ENCODE results near the gene PAX4.

PAX4 gene, protein sequence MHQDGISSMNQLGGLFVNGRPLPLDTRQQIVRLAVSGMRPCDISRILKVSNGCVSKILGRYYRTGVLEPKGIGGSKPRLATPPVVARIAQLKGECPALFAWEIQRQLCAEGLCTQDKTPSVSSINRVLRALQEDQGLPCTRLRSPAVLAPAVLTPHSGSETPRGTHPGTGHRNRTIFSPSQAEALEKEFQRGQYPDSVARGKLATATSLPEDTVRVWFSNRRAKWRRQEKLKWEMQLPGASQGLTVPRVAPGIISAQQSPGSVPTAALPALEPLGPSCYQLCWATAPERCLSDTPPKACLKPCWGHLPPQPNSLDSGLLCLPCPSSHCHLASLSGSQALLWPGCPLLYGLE

DNA sequence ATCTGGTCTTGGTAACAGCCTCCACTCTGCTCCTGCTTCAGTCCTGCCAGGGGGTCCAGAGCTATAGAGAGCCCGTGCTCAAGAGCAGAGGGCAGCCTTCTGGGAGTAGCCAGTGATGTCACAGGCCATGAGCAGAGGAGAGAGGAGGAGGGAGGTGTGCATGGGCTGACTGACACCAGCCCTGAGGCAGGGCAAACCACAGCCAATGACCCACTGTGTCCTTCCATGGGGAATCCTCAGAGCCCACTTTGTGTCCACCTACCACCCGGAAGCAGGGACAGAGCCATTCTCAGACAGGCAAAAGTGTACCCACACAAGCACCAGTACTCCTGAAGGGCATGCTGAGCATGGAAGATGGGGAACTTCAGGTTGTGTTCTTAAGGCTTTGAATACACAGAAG is at the start of gene PAX4:
Gene PAX4, minus strand, starts transcription at position 101 of the 400 bp plus-strand sequence. CDS start 2,214 bp downstream, outside the sequence.
- no peak for DNase-seq (ENCODE audit: low read depth in 2 of 2)

DNA sequence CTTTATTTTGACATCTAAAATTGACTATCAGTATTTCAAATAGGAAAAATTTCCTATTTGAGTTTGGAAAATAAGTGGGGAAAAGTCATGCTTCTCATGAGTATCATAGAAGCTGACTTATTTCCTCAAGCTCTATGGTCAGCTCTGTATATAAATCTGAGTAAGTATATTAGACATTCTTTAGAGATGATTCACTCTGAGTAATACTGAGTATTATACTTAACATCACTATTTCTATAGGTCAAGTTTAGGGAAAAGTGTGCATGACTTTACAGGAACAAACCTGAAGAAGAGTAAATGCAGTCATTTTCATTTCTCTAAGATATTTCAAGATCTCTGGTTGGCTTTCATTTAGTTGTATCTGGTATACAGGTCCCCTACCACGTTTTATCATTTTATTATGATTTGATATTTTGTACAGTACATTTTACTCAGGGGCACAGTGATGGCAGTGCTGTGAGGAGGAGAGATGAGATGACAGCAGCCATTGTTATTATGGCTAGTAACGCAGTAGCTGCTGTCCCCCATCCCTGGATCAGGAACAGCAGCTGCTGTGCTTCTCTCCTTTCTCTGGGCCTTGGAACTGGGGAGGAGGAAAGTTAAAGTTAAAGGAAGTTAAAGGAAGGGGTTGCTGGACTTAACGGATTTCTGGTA is 49.2 kb upstream of the PAX4 start:
- no peak for DNase-seq (ENCODE audit: low read depth in 2 of 2)

DNA sequence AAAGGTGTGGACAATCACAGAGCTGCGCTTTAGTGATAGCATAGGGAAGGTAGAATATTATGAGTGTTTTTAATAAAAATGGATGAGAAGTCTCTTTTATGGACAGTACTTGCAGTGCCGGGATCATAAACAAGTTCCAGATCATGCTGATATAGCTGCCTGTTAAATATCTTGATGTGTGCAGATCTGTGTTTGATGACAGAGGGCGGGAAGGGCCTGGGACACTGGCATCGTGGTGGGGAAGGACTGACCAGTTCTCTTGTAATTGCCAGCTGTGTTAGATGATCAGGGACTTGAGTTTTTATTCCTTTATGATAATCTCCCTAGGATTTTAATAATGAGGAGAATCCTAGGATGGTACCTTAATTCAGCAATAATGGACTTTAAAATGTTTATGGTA is 48.7 kb upstream of the PAX4 start:
- no peak for DNase-seq (ENCODE audit: low read depth in 2 of 2)

DNA sequence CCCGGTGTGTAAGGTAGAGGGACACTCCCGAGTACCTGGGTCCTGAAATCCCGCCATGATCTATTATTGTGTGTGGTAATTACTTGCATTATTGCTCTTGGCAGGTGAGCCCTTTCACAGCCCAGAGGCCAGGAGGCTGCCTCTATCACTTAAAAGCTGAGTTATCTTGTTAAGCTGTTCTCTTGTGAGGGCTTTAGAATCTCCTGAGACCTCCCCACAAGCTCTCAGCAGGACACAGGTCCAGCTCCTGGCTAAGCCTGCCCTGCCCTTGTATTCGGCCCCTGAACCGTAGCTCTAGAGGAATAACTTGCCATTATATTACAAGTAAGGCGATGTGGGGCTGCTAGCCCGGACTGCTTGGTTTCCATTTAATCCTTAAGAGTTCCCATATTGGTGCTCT is 48.0 kb upstream of the PAX4 start:
- no peak for DNase-seq (ENCODE audit: low read depth in 2 of 2)

DNA sequence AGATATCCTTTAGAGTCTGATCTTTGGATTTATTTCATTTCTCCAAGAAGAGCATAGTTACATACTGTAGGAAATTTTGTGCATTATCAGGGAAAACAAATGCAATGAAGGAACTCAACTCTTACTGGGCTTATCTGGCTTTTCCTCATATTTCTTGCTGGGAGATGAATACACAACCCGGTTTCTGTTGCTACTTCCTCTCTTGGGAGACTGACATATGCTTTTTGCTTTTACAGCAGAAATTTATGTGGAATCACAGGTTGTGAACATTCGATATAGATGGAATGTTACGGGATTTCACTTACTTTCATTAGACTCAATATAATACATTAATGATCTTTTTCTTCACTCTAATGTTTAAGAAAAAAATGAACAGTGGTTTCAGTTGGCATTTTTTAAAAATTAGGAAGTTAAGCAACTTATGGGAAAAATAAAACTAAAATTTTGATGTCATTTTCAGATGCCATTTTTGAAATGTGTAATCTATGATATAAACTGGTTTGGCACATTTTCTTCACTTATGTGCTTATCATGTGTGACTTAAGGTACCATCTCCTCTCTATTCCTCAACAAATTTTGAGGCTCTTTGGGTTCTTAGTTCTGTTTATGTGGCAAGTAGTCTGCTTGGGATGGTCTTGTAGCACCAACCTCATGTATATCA is 41.2 kb upstream of the PAX4 start:
- no peak for DNase-seq (ENCODE audit: low read depth in 2 of 2)

DNA sequence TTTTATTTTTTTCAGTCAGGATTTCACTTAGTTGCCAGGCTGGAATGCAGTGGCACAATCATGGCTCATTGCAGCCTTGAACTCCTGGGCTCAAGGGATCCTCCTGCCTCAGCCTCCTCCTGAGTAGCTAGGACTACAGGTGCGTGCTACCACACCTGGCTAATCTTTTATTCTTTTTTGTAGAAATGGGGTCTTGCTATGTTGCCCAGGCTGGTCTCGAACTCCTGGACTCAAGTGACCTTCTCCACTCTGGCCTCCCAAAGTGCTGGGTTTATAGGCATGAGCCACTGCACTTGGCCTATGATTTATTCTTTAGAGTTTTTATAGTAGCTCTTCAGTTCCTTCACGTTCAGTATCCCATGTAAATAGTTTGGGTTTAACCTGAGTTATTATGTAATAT is 39.6 kb upstream of the PAX4 start:
- no peak for DNase-seq (ENCODE audit: low read depth in 2 of 2)

DNA sequence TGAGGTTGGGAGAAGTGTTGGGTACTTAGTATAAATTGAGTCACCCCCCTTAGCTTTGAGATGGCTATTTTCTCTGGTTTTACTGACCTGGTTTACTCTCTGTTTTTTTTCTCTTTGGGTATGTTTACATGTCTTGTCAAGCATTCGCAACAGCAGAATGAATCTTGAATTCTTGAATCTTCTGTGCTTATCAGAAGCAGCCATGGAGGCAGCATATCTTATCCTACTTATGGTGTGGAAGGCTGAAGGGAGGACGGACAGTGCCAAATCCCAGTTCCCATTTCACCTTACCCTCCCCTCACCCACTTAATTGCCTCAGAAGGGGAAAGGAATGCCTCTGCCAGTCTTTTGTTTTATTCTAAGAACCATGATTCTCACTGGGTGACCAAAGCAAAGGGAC is 37.8 kb upstream of the PAX4 start:
- no peak for DNase-seq (ENCODE audit: low read depth in 2 of 2)

DNA sequence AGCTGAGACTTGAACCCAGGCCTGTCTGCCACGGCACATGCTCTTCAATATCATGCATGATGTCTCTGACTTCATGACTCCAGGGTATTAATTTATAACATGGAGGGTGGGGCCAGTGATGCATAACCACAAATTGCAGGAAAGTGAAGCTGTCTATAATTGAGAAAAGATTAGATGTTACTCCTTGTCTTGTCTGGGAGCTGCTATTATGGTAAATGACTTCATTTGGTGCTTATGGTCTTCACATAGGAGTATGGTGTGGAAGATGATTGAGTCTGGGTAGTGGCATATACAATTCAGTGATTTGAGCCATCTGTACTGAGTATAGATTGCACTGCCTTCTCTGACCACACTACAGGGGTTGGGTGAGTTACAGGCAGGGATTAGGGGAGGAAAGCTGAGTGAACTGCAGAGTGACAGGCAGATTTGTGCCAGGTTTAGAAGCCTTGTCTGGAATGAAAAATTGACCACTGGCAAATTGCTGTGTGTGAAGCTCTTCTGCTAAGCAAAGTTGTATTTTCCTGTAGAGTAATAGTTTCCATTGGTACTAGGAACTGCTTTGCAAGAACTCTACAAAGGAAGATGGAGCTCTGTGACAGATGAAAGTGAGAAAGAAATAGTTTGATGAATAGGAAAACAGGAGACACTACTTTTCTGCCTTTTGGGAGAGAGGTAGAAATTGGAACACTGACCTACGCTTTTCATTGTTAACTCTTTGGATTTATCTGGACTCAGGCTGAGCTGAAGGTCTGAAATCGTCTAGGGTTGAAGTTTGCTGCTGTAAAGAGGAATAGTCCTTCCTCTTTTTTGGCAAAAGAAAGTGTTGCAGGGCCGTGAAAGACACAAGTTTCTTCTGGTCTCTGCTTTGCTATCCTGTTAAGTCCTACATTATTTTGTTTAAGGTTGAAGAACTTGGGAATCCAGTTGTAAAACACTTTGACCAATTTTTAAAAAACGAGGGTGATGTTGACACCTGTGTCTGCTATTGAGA is 36.8 kb upstream of the PAX4 start:
- no peak for DNase-seq (ENCODE audit: low read depth in 2 of 2)

DNA sequence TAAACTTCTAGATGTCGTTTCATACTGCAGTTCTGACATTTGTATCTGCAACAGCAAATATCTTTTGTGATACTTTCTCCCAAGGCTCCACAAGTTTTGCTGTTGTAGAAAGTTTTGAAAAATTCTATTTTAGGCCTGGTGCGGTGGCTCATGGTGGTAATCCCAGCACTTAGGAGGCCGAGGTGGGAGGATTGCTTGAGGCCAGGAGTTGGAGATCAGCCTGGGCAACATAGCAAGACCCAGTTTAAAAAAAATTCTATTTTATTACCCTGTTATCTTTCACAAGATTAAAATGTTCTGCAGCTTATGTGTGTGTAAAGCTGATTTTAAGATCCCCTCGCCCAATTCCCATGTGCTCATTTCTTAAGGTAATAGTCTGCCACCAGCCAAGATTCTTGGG is 35.5 kb upstream of the PAX4 start:
- no peak for DNase-seq (ENCODE audit: low read depth in 2 of 2)

DNA sequence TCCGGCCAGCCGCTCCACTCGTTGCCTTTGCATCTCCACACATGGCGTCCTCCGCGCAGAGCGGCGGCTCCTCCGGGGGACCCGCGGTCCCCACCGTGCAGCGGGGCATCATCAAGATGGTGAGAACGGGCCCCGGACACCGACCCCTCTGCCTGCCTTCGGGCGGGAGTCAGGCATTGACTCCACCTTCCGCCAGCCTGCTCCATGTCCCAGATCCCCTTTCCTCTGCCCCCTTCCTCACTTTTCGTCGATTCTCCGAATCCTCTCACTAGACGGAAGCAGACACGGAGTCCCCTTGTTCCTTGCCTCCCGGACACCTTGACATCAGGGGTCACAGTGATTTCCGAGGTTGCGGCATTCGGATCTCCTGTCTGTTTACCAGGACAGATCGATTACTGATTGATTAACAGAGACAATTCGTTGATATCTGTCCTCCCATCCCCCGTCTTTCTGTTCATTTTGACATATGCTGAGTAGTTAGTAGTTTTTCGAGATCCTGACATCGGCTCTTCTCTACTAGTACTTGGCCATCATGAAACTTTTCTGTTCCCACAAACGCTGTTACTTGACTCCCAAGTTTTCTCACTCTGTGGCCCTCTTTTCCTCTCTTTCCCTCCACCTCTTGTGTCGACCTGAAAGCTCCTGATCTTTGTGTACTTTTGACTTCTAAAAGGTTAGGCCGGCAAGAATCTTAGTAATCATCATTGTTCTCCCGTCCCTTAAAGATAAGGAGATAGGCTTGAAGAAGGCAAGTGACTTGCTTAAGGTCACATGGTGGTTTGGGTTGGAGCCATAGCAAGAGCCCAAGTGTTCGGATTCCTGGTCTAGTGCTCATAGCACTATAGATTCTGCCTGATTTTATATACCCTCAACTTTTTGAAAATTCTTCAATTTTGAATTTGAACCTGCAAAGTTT is 34.6 kb upstream of the PAX4 start:
- DNase-seq (ENCODE audit: low read depth in 2 of 2) = no peak

DNA sequence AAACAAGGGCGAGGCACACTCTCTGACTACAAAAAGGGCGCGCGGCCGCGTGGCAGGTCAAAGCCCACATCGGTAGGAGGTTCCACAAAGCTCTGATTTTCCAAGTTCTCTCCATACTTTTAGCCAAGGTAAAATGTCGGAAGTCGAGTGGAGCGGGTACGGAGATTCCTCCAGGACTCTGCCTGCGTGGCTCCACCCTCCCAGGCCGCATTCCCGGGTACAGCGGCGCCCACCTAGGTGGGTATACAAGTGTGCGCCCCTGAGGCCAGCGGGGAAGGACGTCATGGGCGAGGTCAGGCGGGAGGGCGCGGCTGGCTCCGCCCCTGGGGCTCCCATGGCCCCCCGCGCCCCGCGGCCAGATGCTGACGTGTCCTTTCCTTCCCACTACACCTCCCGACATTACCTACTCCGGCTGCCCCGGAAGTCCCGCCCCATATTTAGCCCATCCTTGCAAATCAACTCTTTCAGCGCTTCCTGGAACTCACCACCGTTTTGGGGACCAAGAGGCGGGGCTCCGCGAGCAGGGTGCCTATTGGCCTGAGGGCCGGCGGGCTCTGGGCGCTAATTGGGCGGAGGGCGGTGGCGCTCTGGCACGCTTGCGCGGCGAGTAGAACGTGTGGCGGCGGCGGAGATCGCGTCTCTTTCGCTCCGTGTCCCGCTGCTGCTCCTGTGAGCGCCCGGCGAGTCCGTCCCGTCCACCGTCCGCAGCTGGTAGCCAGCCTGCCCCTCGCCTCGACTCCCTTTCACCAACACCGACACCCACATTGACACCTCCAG is 33.8 kb upstream of the PAX4 start, which contains the start of gene SND1:
Gene SND1, plus strand, starts transcription at position 639 of the 777 bp plus-strand sequence. CDS start 180 bp downstream, outside the sequence.
- DNase-seq (ENCODE audit: low read depth in 2 of 2) = peak; percentile 98 to 99

DNA sequence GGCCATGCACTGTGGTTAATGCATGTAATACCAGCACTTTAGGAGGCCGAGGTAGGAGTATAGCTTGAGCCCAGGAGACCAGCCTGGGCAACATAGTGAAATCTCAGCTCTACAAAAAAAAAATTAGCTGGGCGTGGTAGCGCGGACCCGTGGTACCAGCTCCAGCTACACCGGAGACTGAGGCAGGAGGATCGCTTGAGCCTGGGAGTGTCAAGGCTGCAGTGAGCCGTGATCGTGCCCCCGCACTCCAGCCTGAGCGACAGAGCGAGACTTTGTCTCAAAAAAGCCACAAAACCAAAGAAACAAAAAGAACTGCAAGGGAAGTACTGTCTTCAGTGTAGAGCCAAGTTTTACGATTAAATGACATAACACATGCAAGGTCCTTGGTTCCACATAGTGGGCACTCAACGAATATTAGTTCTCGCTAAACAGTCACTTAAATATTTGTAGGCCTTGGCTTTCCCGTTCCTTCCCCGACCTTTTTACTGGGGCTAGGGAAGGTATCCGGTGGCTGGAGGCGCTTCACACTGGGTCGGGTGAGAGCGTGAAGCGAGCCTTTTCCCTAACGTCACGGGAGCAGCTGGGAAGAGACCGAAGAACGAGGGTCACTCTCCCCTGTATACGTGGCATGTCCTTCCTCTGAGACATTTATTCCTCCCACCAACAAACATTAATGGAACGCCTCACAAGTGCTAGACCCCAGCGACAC is 33.1 kb upstream of the PAX4 start:
- no peak for DNase-seq (ENCODE audit: low read depth in 2 of 2)

DNA sequence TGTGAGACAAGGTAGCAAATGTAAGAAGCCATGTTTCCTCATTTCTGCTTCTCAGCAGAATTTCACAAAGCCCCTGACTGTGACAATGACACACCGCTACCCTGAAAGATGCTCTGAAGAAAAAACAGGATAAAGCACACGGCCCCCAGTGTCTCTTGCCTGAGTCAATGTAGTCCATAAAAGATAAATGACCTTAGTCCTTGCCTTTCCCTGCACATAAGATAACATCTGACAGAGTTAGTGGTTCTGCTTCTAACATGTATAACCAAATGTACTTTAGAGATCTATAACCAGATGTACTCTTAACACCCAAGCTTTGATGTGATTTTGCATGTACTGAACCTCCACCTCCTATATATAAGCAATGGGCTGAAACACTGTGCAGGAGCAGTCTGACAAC is 31.0 kb upstream of the PAX4 start:
- no peak for DNase-seq (ENCODE audit: low read depth in 2 of 2)

DNA sequence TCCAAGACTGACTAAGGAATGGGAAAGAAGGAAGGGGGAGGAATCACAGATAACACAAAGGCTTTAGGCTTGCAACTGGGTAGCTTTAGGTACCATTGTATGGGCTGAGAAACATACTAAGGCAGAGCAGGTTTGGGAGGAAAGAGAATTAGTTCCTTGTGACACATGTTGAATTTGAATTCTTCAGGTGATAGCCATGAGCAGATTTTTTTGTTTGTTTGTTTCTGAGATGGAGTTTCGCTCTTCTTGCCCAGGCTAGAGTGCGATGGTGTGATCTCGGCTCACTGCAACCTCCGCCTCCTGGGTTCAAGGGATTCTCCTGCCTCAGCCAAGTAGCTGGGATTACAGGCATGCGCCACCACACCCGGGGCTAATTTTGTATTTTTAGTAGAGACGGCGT is 29.7 kb upstream of the PAX4 start:
- no peak for DNase-seq (ENCODE audit: low read depth in 2 of 2)

DNA sequence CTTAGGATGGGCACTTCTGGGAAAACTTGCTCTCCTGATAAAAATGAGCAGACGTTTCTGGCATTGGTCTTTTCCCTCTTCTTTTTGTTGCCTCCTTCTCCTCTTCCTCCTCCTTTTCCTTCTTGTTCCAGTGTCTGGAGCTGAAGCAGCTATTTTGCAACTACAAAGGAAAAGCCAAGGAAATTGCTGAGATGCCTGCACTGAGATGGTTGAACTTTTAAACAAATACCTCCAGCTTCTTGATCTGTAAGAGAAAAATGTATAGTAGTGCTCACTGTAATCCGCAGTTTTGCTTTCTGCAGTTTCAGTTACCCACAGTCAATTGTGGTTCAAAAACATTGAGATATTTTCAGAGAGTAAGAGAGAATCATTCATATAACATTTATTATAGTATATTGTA is 26.5 kb upstream of the PAX4 start:
- DNase-seq (ENCODE audit: low read depth in 2 of 2) = no peak

DNA sequence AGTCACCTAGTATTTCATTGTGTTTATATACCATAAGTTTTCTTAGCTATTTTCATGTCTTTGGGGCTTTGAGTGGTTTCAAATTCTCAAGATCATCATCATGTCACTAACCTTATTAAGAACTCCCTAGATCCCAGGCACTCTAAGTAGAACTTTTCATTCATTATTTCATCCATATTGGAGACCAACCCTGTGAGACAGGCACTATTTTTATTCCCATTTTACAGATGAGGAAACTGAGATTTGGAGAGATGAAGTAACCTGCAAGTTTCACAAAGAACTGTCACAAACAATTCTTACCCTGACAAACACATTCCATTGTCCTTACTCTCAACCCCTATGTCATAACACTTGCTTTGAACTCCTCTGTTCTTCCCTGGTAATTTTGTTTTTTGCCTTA is 20.3 kb upstream of the PAX4 start:
- DNase-seq (ENCODE audit: low read depth in 2 of 2) = no peak

DNA sequence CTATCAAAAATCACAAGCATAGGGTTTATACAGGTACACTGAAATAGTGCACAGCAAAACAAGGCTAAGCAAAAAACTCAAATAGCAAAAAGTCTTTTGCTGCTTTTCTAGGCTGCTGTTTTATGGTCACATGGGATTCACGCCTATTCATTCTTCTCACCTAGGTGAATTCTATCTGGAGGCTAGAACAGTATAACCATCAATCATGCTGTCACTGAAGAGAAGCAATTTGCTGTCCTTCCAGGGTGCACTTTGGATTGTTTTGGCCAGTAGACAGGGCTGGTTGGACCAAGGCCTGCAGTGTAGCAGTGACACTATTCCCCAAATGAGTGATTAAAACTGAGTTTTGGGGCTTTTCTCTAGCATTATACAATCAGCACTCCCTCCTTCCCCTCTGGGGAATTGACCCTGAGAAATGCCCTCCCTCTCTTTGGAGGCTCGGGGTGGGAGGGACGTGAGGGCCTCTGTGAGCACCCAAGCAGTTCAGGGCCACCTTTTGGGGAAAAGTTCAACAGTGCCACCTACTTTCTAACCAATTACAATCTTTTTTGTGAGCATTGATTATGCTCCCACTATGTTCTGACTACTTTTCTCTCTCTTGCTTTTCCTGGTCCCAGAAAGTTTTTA is 17.8 kb upstream of the PAX4 start:
- DNase-seq (ENCODE audit: low read depth in 2 of 2) = no peak

DNA sequence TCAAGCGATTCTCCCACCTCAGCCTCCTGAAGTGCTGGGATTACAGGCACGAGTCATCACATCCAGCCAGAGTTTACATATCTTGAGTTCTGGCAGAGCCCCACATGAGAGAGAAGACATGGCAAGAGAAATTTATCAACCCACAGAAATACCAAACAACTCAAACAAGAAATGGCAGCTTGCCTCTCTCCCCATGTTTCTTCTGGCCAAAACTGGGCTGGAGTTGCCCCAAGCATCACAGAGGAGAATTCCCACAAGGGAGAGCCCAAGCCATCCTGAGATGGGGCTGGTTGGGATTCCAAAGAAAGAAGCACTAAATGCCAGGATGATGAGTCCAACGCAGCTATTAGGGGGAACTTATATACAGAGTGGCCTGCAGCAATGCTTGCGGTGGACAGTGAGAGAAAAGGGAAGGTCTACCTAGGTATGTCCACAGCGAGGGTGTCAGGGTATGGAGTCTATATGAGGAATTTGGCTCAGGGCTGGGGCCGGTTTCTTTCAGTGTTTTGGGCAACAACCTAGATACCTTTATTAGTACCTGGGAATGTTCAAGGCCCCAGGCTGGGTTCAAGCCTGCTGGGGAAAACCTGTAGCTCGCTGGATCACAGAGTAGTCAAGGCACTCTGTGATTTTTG is 14.5 kb upstream of the PAX4 start:
- DNase-seq (ENCODE audit: low read depth in 2 of 2) = no peak
